HEK293 (cell line): ENCODE data around the gene DLX3.

Experiments used
- CTCF ChIA-PET: fragments of 350-600 bp; formaldehyde crosslinking; extraction: SDS; loops from one replicate; lab custom pipeline; 2021; ENCODE audit warnings: antibody characterized with exemption; lab: Yijun Ruan, JAX
- POLR2A ChIA-PET: fragments of 300-600 bp; formaldehyde crosslinking; extraction: SDS; loops from one replicate; lab custom pipeline; 2020; ENCODE audit warnings: antibody characterized with exemption, inconsistent platforms; lab: Yijun Ruan, JAX
- H3K27ac ChIP-seq: fragments of 200-500 bp; sonication (Bioruptor generic); 2 replicates; pipeline ENCODE4 v1.5.1; 2014; ENCODE audit warnings: low read depth, low read length, control low read depth, inconsistent platforms; ENCODE audit errors: extremely low read depth
- H3K36me3 ChIP-seq, 2 experiments: fragments of 200-500 bp in 1 of 2; sonication (Bioruptor generic) in 1 of 2; 1 replicate in 1 of 2; 2 replicates in 1 of 2; pipeline ENCODE4 v1.5.1; 2014 to 2017; ENCODE audit warnings: inconsistent platforms in 2 of 2, low read length in 2 of 2; ENCODE audit not compliant: control insufficient read depth in 2 of 2, insufficient read depth in 1 of 2
- H3K4me1 ChIP-seq: fragments of 200-500 bp; sonication (Bioruptor generic); 2 replicates; pipeline ENCODE4 v1.5.1; 2014; ENCODE audit warnings: mild to moderate bottlenecking, low read length, inconsistent platforms; ENCODE audit not compliant: control insufficient read depth, insufficient read depth
- H3K4me3 ChIP-seq: 2 replicates; pipeline ENCODE4 v1.5.1; 2011; ENCODE audit warnings: low read depth, mild to moderate bottlenecking, control low read depth, low read length, moderate library complexity
- H3K9me3 ChIP-seq: fragments of 200-500 bp; sonication (Bioruptor generic); 2 replicates; pipeline ENCODE4 v1.5.1; 2014; ENCODE audit warnings: low read depth, low read length, inconsistent platforms; ENCODE audit not compliant: control insufficient read depth, insufficient read depth
- EGR2 ChIP-seq: fragments of 450-650 bp; formaldehyde crosslinking; IDR thresholded peaks from 2 replicates; pipeline ENCODE4 v1.5.1; 2016; ENCODE audit warnings: low read depth, missing biosample characterization, missing genetic modification characterization
- FEZF1 ChIP-seq: fragments of 450-650 bp; formaldehyde crosslinking; IDR thresholded peaks from 2 replicates; pipeline ENCODE4 v1.5.1; 2016; ENCODE audit warnings: missing biosample characterization, missing genetic modification characterization
- RBAK ChIP-seq: fragments of 450-650 bp; formaldehyde crosslinking; IDR thresholded peaks from 2 replicates; pipeline ENCODE4 v1.5.1; 2016; ENCODE audit warnings: missing biosample characterization, missing genetic modification characterization
- REPIN1 ChIP-seq: fragments of 450-650 bp; formaldehyde crosslinking; IDR thresholded peaks from 2 replicates; pipeline ENCODE4 v1.5.1; 2017; ENCODE audit warnings: missing biosample characterization, missing genetic modification characterization, low read depth
- YY2 ChIP-seq: fragments of 450-650 bp; formaldehyde crosslinking; IDR thresholded peaks from 2 replicates; pipeline ENCODE4 v1.5.1; 2016; ENCODE audit warnings: missing biosample characterization, missing genetic modification characterization
- ZFHX2 ChIP-seq: fragments of 450-650 bp; formaldehyde crosslinking; conservative IDR thresholded peaks from 2 replicates; pipeline ENCODE4 v1.5.1; 2016; ENCODE audit warnings: missing biosample characterization, missing genetic modification characterization
- ZNF248 ChIP-seq: fragments of 450-650 bp; formaldehyde crosslinking; IDR thresholded peaks from 2 replicates; pipeline ENCODE4 v1.5.1; 2017; ENCODE audit warnings: missing biosample characterization, missing genetic modification characterization
- ZNF335 ChIP-seq: fragments of 450-650 bp; formaldehyde crosslinking; conservative IDR thresholded peaks from 2 replicates; pipeline ENCODE4 v1.5.1; 2016; ENCODE audit warnings: missing biosample characterization, missing genetic modification characterization
- ZNF37A ChIP-seq: fragments of 450-650 bp; IDR thresholded peaks from 2 replicates; pipeline ENCODE4 v1.5.1; 2018; ENCODE audit warnings: missing biosample characterization, missing genetic modification characterization
- ZNF747 ChIP-seq: fragments of 450-650 bp; formaldehyde crosslinking; IDR thresholded peaks from 2 replicates; pipeline ENCODE4 v1.5.1; 2016; ENCODE audit warnings: missing biosample characterization, missing genetic modification characterization
- ZNF837 ChIP-seq: fragments of 450-650 bp; formaldehyde crosslinking; IDR thresholded peaks from 2 replicates; pipeline ENCODE4 v1.5.1; 2016; ENCODE audit warnings: missing biosample characterization, missing genetic modification characterization
- ZSCAN23 ChIP-seq: fragments of 450-650 bp; formaldehyde crosslinking; IDR thresholded peaks from 2 replicates; pipeline ENCODE4 v1.5.1; 2016; ENCODE audit warnings: missing biosample characterization, missing genetic modification characterization
- TF ChIP-seq, protein P1 (sequence below): fragments of 450-650 bp; formaldehyde crosslinking; IDR thresholded peaks from 2 replicates; pipeline ENCODE4 v1.5.1; 2016; ENCODE audit warnings: missing biosample characterization, missing genetic modification characterization
- TF ChIP-seq, protein P2 (sequence below): fragments of 450-650 bp; IDR thresholded peaks from 2 replicates; pipeline ENCODE4 v1.5.1; 2018; ENCODE audit warnings: missing biosample characterization, missing genetic modification characterization
- TF ChIP-seq, protein P3 (sequence below): fragments of 450-650 bp; formaldehyde crosslinking; IDR thresholded peaks from 2 replicates; pipeline ENCODE4 v1.5.1; 2016; ENCODE audit warnings: missing biosample characterization, missing genetic modification characterization, low read depth
- TF ChIP-seq, protein P4 (sequence below): fragments of 450-650 bp; formaldehyde crosslinking; IDR thresholded peaks from 2 replicates; pipeline ENCODE4 v1.5.1; 2017; ENCODE audit warnings: missing biosample characterization, missing genetic modification characterization

Gene DLX3

GRCh38 chr17:49968405-49969133 lies 26.5 kb downstream of the DLX3 start (continued):
- TF ChIP-seq, protein P1, sequence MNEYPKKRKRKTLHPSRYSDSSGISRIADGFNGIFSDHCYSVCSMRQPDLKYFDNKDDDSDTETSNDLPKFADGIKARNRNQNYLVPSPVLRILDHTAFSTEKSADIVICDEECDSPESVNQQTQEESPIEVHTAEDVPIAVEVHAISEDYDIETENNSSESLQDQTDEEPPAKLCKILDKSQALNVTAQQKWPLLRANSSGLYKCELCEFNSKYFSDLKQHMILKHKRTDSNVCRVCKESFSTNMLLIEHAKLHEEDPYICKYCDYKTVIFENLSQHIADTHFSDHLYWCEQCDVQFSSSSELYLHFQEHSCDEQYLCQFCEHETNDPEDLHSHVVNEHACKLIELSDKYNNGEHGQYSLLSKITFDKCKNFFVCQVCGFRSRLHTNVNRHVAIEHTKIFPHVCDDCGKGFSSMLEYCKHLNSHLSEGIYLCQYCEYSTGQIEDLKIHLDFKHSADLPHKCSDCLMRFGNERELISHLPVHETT (tag by site-specific recombination): peak; percentile 31; the same call in 1 of the 2 replicates
- TF ChIP-seq FEZF1 (tag by site-specific recombination) (no peak), ZNF37A (tag by site-specific recombination) (0 out of 2 replicates have a peak, but pooled peaks have one; percentile 28)

- ChIA-PET POLR2A (no interaction called here), CTCF (interaction anchor here (0.6 to 3.2 kb wide), 6 partner anchors 15 to 1157 kb away, joined by 3 to 23 read pairs (median 4); no protein-coding TSS in a partner anchor)
- peak overlapping the region; percentile 84; the same call in 1 of the 2 replicates for H3K27ac ChIP-seq
These were observed 27.2 kb downstream of the DLX3 start for GRCh38 chr17:49967621-49968404.

DNA sequence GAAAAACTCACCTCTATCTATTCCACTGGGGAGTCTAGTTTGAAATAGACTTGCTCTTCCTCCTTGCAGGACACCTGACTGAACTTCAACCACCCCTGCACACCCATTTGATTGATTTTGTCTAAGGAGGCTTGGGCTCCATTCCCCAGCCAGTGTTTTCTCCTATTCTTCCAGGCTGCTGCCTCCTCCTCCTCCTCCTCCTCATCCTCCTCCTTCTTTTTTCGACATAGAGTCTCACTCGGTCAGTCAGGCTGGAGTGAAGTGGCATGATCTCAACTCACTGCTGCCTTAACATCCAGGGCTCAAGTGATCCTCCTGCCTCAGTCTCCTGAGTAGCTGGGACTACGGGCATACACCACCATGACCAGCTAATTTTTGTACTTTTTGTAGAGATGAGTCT lies 27.8 kb downstream of the DLX3 start:
- TF ChIP-seq ZFHX2 (tag by site-specific recombination) (peak; percentile 19; the same call in 1 of the 2 replicates), ZSCAN23 (tag by site-specific recombination) (no peak), EGR2 (tag by site-specific recombination) (peak; percentile 70)
- TF ChIP-seq, protein P2, sequence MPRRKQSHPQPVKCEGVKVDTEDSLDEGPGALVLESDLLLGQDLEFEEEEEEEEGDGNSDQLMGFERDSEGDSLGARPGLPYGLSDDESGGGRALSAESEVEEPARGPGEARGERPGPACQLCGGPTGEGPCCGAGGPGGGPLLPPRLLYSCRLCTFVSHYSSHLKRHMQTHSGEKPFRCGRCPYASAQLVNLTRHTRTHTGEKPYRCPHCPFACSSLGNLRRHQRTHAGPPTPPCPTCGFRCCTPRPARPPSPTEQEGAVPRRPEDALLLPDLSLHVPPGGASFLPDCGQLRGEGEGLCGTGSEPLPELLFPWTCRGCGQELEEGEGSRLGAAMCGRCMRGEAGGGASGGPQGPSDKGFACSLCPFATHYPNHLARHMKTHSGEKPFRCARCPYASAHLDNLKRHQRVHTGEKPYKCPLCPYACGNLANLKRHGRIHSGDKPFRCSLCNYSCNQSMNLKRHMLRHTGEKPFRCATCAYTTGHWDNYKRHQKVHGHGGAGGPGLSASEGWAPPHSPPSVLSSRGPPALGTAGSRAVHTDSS (tag by site-specific recombination): peak; percentile 70
- no peaks in the 10 kb centered on the region for H3K4me1 ChIP-seq
- H3K4me3 ChIP-seq: no peak overlapping the region
- ChIA-PET POLR2A (interaction anchor here (1.5 kb wide), 1 partner anchor 28 kb away, joined by 5 read pairs; the partner anchor contains the start of gene DLX3), CTCF (interaction anchor here (0.6 to 3.2 kb wide), 6 partner anchors 14 to 1157 kb away, joined by 3 to 23 read pairs (median 6); no protein-coding TSS in a partner anchor)
- no peaks in the 10 kb centered on the region for H3K9me3 ChIP-seq
- H3K36me3 ChIP-seq: no peaks in the 10 kb centered on the region
- no peak overlapping the region for H3K27ac ChIP-seq

More at GRCh38 chr17:49967621-49968404, 27.2 kb downstream of the DLX3 start:
- TF ChIP-seq, protein P3, sequence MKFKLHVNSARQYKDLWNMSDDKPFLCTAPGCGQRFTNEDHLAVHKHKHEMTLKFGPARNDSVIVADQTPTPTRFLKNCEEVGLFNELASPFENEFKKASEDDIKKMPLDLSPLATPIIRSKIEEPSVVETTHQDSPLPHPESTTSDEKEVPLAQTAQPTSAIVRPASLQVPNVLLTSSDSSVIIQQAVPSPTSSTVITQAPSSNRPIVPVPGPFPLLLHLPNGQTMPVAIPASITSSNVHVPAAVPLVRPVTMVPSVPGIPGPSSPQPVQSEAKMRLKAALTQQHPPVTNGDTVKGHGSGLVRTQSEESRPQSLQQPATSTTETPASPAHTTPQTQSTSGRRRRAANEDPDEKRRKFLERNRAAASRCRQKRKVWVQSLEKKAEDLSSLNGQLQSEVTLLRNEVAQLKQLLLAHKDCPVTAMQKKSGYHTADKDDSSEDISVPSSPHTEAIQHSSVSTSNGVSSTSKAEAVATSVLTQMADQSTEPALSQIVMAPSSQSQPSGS: no peak
- no peak for TF ChIP-seq ZNF837 (tag by site-specific recombination)
- peak; percentile 89; the same call in 1 of the 2 replicates for TF ChIP-seq ZNF335 (tag by site-specific recombination)
- no peak for TF ChIP-seq ZNF248 (tag by site-specific recombination)
- TF ChIP-seq, protein P4, sequence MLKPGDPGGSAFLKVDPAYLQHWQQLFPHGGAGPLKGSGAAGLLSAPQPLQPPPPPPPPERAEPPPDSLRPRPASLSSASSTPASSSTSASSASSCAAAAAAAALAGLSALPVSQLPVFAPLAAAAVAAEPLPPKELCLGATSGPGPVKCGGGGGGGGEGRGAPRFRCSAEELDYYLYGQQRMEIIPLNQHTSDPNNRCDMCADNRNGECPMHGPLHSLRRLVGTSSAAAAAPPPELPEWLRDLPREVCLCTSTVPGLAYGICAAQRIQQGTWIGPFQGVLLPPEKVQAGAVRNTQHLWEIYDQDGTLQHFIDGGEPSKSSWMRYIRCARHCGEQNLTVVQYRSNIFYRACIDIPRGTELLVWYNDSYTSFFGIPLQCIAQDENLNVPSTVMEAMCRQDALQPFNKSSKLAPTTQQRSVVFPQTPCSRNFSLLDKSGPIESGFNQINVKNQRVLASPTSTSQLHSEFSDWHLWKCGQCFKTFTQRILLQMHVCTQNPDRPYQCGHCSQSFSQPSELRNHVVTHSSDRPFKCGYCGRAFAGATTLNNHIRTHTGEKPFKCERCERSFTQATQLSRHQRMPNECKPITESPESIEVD (tag by site-specific recombination): no peak
- TF ChIP-seq YY2: no peak
- no peak for TF ChIP-seq REPIN1 (tag by site-specific recombination)
- no peak for TF ChIP-seq RBAK (tag by site-specific recombination)
- no peak for TF ChIP-seq ZNF747
- Histone ChIP-seq H3K4me1 (no peaks in the 10 kb centered on the region), H3K4me3 (peak overlapping the region; percentile 70), H3K9me3 (no peaks in the 10 kb centered on the region), H3K36me3 (no peaks in the 10 kb centered on the region)
